ENCODE results near the gene PGRMC2. TPM values are rescaled to one million over a fixed set of nuclear protein-coding genes. Genes with fewer than 3 reads are reported as not detected.
A peak's percentile ranks its signal among the peaks of the same experiment; 100 is the strongest.

The PGRMC2 gene
- total RNA-seq, 1 experiment from 2014 or later: 77.6 TPM

GRCh38 chr4:128298852-128299251 is 11.2 kb upstream of the PGRMC2 start:
- H3K79me2 ChIP-seq (ENCODE audit: insufficient read depth, low read length): no peaks in the 10 kb centered on the region
- H2AFZ ChIP-seq (ENCODE audit: low read length): no peak overlapping the region
- no peaks in the 10 kb centered on the region for H3K4me1 ChIP-seq (ENCODE audit: insufficient read depth, low read length)
- no peak overlapping the region for H2BK20ac ChIP-seq (ENCODE audit: low read depth, low read length, poor library complexity, severe bottlenecking)
- Mint-ChIP-seq H3K27me3 (ENCODE audit: low read depth) (no peaks in the 10 kb centered on the region), H3K36me3 (ENCODE audit: insufficient read depth in 1 of 3, low read depth in 3 of 3) (peaks cover 0 to 4% (median 2%) of the 10 kb centered on the region in 3 experiments; a peak in 5 of 7 replicates), H3K4me3 (no peak overlapping the region), H3K27ac (no peak overlapping the region), H3K4me1 (no peaks in the 10 kb centered on the region; a peak in 1 of 4 replicates), H3K9me3 (no peaks in the 10 kb centered on the region)
- H3K14ac ChIP-seq (ENCODE audit: insufficient read depth, low read length): no peak overlapping the region
- H4K5ac ChIP-seq (ENCODE audit: insufficient read length, low read depth, low read length): no peak overlapping the region
- H3K27me3 ChIP-seq (ENCODE audit: insufficient read depth, low read length): no peaks in the 10 kb centered on the region
- no peaks in the 10 kb centered on the region for H4K20me1 ChIP-seq (ENCODE audit: control insufficient read depth, insufficient read depth, insufficient read length)
- no peak overlapping the region for H3K18ac ChIP-seq (ENCODE audit: insufficient read length, low read depth, low read length)
- no peak overlapping the region for H2BK120ac ChIP-seq (ENCODE audit: low read depth, low read length, poor library complexity, severe bottlenecking)
- H2BK5ac ChIP-seq (ENCODE audit: insufficient read length, low read length): no peak overlapping the region
- no peaks in the 10 kb centered on the region for H3K23me2 ChIP-seq (ENCODE audit: insufficient read length, low read depth, low read length, poor library complexity, severe bottlenecking)
- H3K23ac ChIP-seq (ENCODE audit: insufficient read length, low read depth, low read length): no peak overlapping the region
- no peak overlapping the region for H3K4ac ChIP-seq (ENCODE audit: low read depth, low read length)
- DNase-seq: no peak
- no peak overlapping the region for H4K8ac ChIP-seq (replicated peaks; ENCODE audit: insufficient read length, low read depth, low read length)
- no peak overlapping the region for H3K4me2 ChIP-seq (ENCODE audit: insufficient read depth, insufficient read length, low read length)
- no peak overlapping the region for H2BK15ac ChIP-seq (ENCODE audit: low read depth, low read length)
- H2BK12ac ChIP-seq (ENCODE audit: insufficient read length, low read depth, low read length): no peak overlapping the region
- no peak overlapping the region for H3T11ph ChIP-seq (ENCODE audit: low read length)
- peak; percentile 27; the same call in 2 of the 3 replicates for TF ChIP-seq CTCF (conservative IDR thresholded peaks at IDR 0.05)
- H3K56ac ChIP-seq (ENCODE audit: insufficient read length, low read depth, low read length): no peak overlapping the region
- H3K79me1 ChIP-seq (ENCODE audit: insufficient read depth, low read depth, low read length, poor library complexity, severe bottlenecking): no peaks in the 10 kb centered on the region
- no peak overlapping the region for H2AK5ac ChIP-seq (ENCODE audit: insufficient read length, low read length)
- H3K9ac ChIP-seq (ENCODE audit: extremely low read depth, insufficient read length, low read length): no peak overlapping the region
- no peaks in the 10 kb centered on the region for H3K9me3 ChIP-seq (ENCODE audit: control insufficient read depth, low read depth, low read length)
- no peak overlapping the region for H4K91ac ChIP-seq (ENCODE audit: insufficient read length, low read depth, low read length)
- no peak overlapping the region for H3K27ac ChIP-seq (ENCODE audit: insufficient read length, low read depth, low read length)
- no CpG with 5 or more reads among the region's 2 CpGs for WGBS (ENCODE audit: extremely low coverage, insufficient read length, low lambda C conversion rate)
